GM12878 (cell line): ENCODE data around the gene NEAT1.

Experiments used
- CEBPB ChIP-seq, 2 experiments: fragments of 150-350 bp in 1 of 2; IDR thresholded peaks; 2 replicates each; pipeline ENCODE4 v1.6.1; 2012 to 2014; ENCODE audit warnings: low read depth in 2 of 2, low read length in 2 of 2, borderline replicate concordance in 1 of 2, inconsistent platforms in 1 of 2
- TF ChIP-seq, protein P1 (sequence below), 3 experiments: IDR thresholded peaks in 2 of 3; conservative IDR thresholded peaks in 1 of 3; 2 replicates each; pipeline ENCODE4 v1.5.1; 2011; ENCODE audit warnings: low read depth in 3 of 3, low read length in 3 of 3, mild to moderate bottlenecking in 3 of 3, control low read depth in 2 of 3, moderate library complexity in 2 of 3, inconsistent platforms in 1 of 3, mixed read lengths in 1 of 3; ENCODE audit not compliant: control insufficient read depth in 2 of 3, insufficient read depth in 1 of 3; ENCODE audit errors: extremely low read depth in 1 of 3
- TF ChIP-seq, protein P2 (sequence below): IDR thresholded peaks from 2 replicates; pipeline ENCODE4 v1.6.1; 2011; ENCODE audit warnings: borderline replicate concordance, low read depth, mild to moderate bottlenecking, moderate library complexity, mixed read lengths, low read length; ENCODE audit not compliant: insufficient read depth; ENCODE audit errors: extremely low read length

DNA sequence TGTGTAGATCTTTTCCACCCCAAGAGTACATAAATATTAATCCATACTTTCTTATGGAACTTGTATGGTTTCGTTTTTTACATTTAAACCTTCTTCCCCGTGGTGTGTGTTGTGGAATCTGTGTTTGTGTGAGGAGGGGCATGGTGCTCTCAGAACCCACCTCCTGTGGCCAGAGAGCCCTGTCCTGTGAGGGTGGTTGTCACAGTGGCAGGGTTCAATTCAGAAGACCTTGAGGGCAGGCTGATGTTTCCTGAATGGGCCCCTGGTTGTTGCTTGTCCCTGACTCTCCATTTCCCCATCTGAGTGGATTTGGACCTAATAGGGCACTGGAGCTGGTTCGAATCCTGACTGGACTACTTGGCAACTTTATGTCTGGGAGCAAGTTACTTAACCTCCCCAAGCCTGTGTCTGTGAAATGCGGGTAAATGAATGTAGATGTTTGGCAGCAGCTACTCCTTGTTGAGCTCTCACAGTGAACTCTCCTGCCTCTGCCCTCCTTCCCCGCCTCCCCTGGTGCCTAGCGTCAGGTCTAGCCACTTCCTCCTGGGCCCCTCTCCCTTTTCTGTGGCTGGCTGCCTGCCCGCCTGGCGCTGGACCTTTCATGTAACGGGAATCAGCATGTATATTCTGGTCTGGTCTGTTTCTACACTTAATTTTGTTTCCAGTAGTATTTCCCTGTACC lies 7.3 kb downstream of the NEAT1 start:
- TF ChIP-seq, protein P1, sequence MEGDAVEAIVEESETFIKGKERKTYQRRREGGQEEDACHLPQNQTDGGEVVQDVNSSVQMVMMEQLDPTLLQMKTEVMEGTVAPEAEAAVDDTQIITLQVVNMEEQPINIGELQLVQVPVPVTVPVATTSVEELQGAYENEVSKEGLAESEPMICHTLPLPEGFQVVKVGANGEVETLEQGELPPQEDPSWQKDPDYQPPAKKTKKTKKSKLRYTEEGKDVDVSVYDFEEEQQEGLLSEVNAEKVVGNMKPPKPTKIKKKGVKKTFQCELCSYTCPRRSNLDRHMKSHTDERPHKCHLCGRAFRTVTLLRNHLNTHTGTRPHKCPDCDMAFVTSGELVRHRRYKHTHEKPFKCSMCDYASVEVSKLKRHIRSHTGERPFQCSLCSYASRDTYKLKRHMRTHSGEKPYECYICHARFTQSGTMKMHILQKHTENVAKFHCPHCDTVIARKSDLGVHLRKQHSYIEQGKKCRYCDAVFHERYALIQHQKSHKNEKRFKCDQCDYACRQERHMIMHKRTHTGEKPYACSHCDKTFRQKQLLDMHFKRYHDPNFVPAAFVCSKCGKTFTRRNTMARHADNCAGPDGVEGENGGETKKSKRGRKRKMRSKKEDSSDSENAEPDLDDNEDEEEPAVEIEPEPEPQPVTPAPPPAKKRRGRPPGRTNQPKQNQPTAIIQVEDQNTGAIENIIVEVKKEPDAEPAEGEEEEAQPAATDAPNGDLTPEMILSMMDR (IDR thresholded peaks at IDR 0.05 in 2 of 3, conservative IDR thresholded peaks at IDR 0.05 in 1 of 3; ENCODE audit: control insufficient read depth in 2 of 3, extremely low read depth in 1 of 3, insufficient read depth in 1 of 3, low read depth in 3 of 3, low read length in 3 of 3): no peak
- TF ChIP-seq, protein P2, sequence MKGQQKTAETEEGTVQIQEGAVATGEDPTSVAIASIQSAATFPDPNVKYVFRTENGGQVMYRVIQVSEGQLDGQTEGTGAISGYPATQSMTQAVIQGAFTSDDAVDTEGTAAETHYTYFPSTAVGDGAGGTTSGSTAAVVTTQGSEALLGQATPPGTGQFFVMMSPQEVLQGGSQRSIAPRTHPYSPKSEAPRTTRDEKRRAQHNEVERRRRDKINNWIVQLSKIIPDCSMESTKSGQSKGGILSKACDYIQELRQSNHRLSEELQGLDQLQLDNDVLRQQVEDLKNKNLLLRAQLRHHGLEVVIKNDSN: no peak
- no peak for TF ChIP-seq CEBPB (IDR thresholded peaks at IDR 0.05; ENCODE audit: borderline replicate concordance in 1 of 2, low read depth in 2 of 2, low read length in 2 of 2)
